B cell (primary cell): Measurements from ENCODE around the gene NUMB. TPM values are rescaled to one million over a fixed set of nuclear protein-coding genes. Genes with fewer than 3 reads are reported as not detected.

Experiments used
- ATAC-seq: fragments of 200-7000 bp; cut with Tn5 transposase; one replicate; pipeline ENCODE4 v1.10.0; 2021; ENCODE audit warnings: low read depth, mild to moderate bottlenecking, moderate number of reproducible peaks, moderate library complexity
- CTCF ChIA-PET: fragments of 350-600 bp; sonication (Branson Sonifier 250); formaldehyde crosslinking; loops from one replicate; lab custom pipeline; 2021; ENCODE audit warnings: antibody characterized with exemption, inconsistent platforms; lab: Charles Lee
- POLR2A ChIA-PET: fragments of 350-600 bp; sonication (Branson Sonifier 250); formaldehyde crosslinking; loops from one replicate; lab custom pipeline; 2021; ENCODE audit warnings: antibody characterized with exemption; lab: Charles Lee
- DNase-seq: peaks from one replicate; pipeline ENCODE4 v3.0.0; 2013
- H2AFZ ChIP-seq: 2 replicates; pipeline ENCODE4 v1.6.1; 2012; ENCODE audit warnings: mild to moderate bottlenecking, low read depth, low read length; ENCODE audit not compliant: insufficient read depth, poor library complexity, severe bottlenecking
- H3K27ac ChIP-seq, 2 donors: 1 replicate in 1 of 2; 2 replicates in 1 of 2; pipeline ENCODE4 v1.5.1; 2012 to 2013; ENCODE audit warnings: low read length in 2 of 2, mild to moderate bottlenecking in 2 of 2, moderate library complexity in 1 of 2
- H3K27me3 ChIP-seq, 4 experiments: fragments of 200-600 bp in 1 of 4; sonication (generic) in 1 of 4; replicated peaks in 1 of 4; 1 replicate in 2 of 4; 2 replicates in 2 of 4; pipeline versions ENCODE4 v1.6.1 to v1.7.0; 2013 to 2016; ENCODE audit warnings: low read length in 3 of 4, mild to moderate bottlenecking in 2 of 4, mixed read lengths in 1 of 4, moderate library complexity in 1 of 4; ENCODE audit not compliant: insufficient read depth in 4 of 4, control insufficient read depth in 3 of 4; ENCODE audit errors: control extremely low read depth in 1 of 4
- H3K36me3 ChIP-seq, 2 experiments: replicated peaks in 1 of 2; 1 replicate in 1 of 2; 2 replicates in 1 of 2; pipeline versions ENCODE4 v1.6.1 to v1.7.1; 2013; ENCODE audit warnings: low read length in 1 of 2; ENCODE audit not compliant: insufficient read depth in 2 of 2, control insufficient read depth in 1 of 2; ENCODE audit errors: control extremely low read depth in 1 of 2, extremely low read depth in 1 of 2
- H3K4me1 ChIP-seq, 2 donors: fragments of 200-600 bp in 1 of 2; sonication (generic) in 1 of 2; 1 replicate in 1 of 2; 2 replicates in 1 of 2; pipeline versions ENCODE4 v1.5.1 to v1.6.1; 2013 to 2017; ENCODE audit warnings: low read length in 2 of 2; ENCODE audit not compliant: control insufficient read depth in 2 of 2, insufficient read depth in 2 of 2
- H3K4me2 ChIP-seq: replicated peaks from 2 replicates; pipeline ENCODE3; 2012; ENCODE audit warnings: mild to moderate bottlenecking, low read depth, low read length; ENCODE audit not compliant: poor library complexity, severe bottlenecking
- H3K4me3 ChIP-seq, 5 experiments: fragments of 200-600 bp in 1 of 5; sonication (generic) in 1 of 5; 1 replicate in 3 of 5; 2 replicates in 2 of 5; pipeline versions ENCODE4 v1.5.1 to v1.7.0; 2011 to 2016; ENCODE audit warnings: low read length in 4 of 5, mild to moderate bottlenecking in 4 of 5, low read depth in 2 of 5, control low read depth in 1 of 5, moderate library complexity in 1 of 5; ENCODE audit not compliant: insufficient read depth in 1 of 5; ENCODE audit errors: control extremely low read depth in 1 of 5, extremely low read depth in 1 of 5
- H3K79me2 ChIP-seq: fragments of 200-600 bp; sonication (generic); one replicate; pipeline ENCODE4 v1.6.0; 2016; ENCODE audit warnings: low read length; ENCODE audit not compliant: control insufficient read depth, insufficient read depth
- H3K9ac ChIP-seq: fragments of 200-600 bp; sonication (generic); 2 replicates; pipeline ENCODE4 v1.6.1; 2017; ENCODE audit warnings: mild to moderate bottlenecking, low read length, moderate library complexity
- H3K9me3 ChIP-seq, 3 donors: one replicate each; pipeline versions ENCODE4 v1.6.1 to v1.7.1; 2013; ENCODE audit warnings: low read length in 2 of 3; ENCODE audit not compliant: control insufficient read depth in 2 of 3, insufficient read depth in 1 of 3; ENCODE audit errors: control extremely low read depth in 1 of 3
- H4K20me1 ChIP-seq: 2 replicates; pipeline ENCODE4 v1.6.0; 2012; ENCODE audit warnings: mild to moderate bottlenecking, low read length; ENCODE audit not compliant: insufficient read depth, control insufficient read depth, poor library complexity, severe bottlenecking
- H3K27ac Mint-ChIP-seq: one replicate; pipeline ENCODE4 v1.8.0; 2021; ENCODE audit warnings: mixed read lengths
- H3K27me3 Mint-ChIP-seq: one replicate; pipeline ENCODE4 v1.8.0; 2021; ENCODE audit warnings: mixed read lengths
- H3K4me1 Mint-ChIP-seq: one replicate; pipeline ENCODE4 v1.8.0; 2021; ENCODE audit warnings: mixed read lengths
- H3K4me3 Mint-ChIP-seq: one replicate; pipeline ENCODE4 v1.8.0; 2021; ENCODE audit warnings: mixed read lengths
- H3K9me3 Mint-ChIP-seq: one replicate; pipeline ENCODE4 v1.8.0; 2022; ENCODE audit warnings: mixed read lengths; ENCODE audit not compliant: insufficient read depth
- EZH2 ChIP-seq: IDR thresholded peaks from 2 replicates; pipeline ENCODE4 v1.6.1; 2012; ENCODE audit warnings: borderline replicate concordance, low read depth, mild to moderate bottlenecking, moderate library complexity, low read length; ENCODE audit not compliant: insufficient read depth, poor library complexity, severe bottlenecking
- WGBS: methylation state at CpG from one replicate; pipeline ENCODE4 v1.1.5; 2013; ENCODE audit warnings: missing lambda C conversion rate; ENCODE audit not compliant: insufficient coverage; 5-methylcytosine and 5-hydroxymethylcytosine counted together
- intact Hi-C: fragments of 100-400 bp; cut with micrococcal nuclease; formaldehyde crosslinking; loops from one replicate; pipeline ENCODE4 v1.10.0; 2022
- polyA plus RNA-seq: library from polyadenylated mRNA; depleted of rRNA; stranded (reverse); fragments of >200 nt; gene quantifications from 2 replicates; pipeline ENCODE4 v1.2.3, GENCODE V29; 2012
- total RNA-seq, 2 donors: library from RNA; stranded (reverse); fragments of 120-200 nt in 1 of 2; gene quantifications; 1 replicate in 1 of 2; 2 replicates in 1 of 2; pipeline versions ENCODE4 v1.2.3 to v1.2.4, GENCODE V29; 2013 to 2022
- TF ChIP-seq, protein P1 (sequence below): fragments of 200-600 bp; IDR thresholded peaks from one replicate; pipeline ENCODE4 v1.8.0; 2022; ENCODE audit warnings: antibody characterized with exemption, mild to moderate bottlenecking

The NUMB gene
- total and polyA plus RNA-seq, 2 donors (not counting 1 experiment from before 2014, with no cell fraction given) = 63.4 to 102 TPM

GRCh38 chr14:73466861-73467260, 8.5 kb upstream of the NUMB start:
- Mint-ChIP-seq H3K4me3 (no peak overlapping the region), H3K9me3 (no peaks in the 10 kb centered on the region), H3K27me3 (no peaks in the 10 kb centered on the region), H3K4me1 (peaks cover 46% of the 10 kb centered on the region), H3K27ac (peak overlapping the region; percentile 94)
- no peak for ATAC-seq
- H3K79me2 ChIP-seq = no peaks in the 10 kb centered on the region
- TF ChIP-seq, protein P1, sequence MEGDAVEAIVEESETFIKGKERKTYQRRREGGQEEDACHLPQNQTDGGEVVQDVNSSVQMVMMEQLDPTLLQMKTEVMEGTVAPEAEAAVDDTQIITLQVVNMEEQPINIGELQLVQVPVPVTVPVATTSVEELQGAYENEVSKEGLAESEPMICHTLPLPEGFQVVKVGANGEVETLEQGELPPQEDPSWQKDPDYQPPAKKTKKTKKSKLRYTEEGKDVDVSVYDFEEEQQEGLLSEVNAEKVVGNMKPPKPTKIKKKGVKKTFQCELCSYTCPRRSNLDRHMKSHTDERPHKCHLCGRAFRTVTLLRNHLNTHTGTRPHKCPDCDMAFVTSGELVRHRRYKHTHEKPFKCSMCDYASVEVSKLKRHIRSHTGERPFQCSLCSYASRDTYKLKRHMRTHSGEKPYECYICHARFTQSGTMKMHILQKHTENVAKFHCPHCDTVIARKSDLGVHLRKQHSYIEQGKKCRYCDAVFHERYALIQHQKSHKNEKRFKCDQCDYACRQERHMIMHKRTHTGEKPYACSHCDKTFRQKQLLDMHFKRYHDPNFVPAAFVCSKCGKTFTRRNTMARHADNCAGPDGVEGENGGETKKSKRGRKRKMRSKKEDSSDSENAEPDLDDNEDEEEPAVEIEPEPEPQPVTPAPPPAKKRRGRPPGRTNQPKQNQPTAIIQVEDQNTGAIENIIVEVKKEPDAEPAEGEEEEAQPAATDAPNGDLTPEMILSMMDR = no peak
- TF ChIP-seq EZH2 = no peak
- H3K4me2 ChIP-seq = no peak overlapping the region
- POLR2A ChIA-PET = no interaction called here
- peaks cover 32 to 36% of the 10 kb centered on the region in 2 donors for H3K4me1 ChIP-seq
- intact Hi-C loops = loop anchor here (1.0 kb wide), 1 partner anchor 12 kb away; no protein-coding TSS in a partner anchor
- H3K27ac ChIP-seq = no peak overlapping the region
- H3K9ac ChIP-seq = no peak overlapping the region
- H2AFZ ChIP-seq = no peak overlapping the region
- no peaks in the 10 kb centered on the region for H3K9me3 ChIP-seq
- WGBS = 100% methylated on average over 1 of the region's 4 CpGs
- no peak for DNase-seq
- CTCF ChIA-PET = interaction anchor here (0.6 to 17.4 kb wide), 7 partner anchors 8 to 197 kb away, joined by 3 to 470 read pairs (median 3); partner anchors contain the start of gene NUMB
- no peak overlapping the region for H3K4me3 ChIP-seq
- no peaks in the 10 kb centered on the region for H3K36me3 ChIP-seq
- no peaks in the 10 kb centered on the region for H3K27me3 ChIP-seq
- no peaks in the 10 kb centered on the region for H4K20me1 ChIP-seq

DNA sequence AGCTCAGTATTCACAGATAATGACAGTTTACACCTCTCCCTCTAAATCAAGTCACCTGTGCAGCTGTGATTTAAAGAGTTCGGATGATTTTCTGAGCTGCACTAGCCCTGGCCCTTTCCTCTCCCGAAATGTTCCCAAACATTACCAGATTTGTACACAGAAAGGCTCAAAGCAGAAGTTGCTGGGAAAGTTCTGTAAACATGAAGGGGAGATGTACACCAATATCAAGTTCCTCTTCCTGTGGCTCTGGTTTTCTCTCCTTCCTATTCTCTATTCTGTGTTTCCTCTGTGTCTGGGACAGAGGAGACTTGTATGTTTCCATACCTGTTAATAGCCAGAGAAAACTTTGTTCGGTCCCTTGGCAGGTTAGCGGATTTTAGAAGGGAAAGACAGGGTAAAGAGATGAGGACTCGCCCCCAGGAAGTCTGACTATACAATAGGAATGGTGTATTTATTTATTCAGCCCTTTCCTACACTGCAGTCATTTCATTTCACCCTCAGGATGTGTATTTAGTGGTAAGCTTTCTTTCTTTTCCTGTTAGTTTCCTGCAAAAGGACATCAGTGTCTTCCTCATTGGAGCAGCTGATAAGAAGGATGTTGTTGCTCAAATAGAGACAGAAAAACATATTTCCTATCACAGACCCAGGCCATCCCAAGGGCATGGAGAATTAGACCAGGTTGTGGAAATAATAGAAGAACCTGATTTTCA, 7.6 kb upstream of the NUMB start:
- no peak for TF ChIP-seq EZH2
- TF ChIP-seq, protein P1 = no peak
- intact Hi-C loops = loop anchor here (1.0 kb wide), 1 partner anchor 11 kb away; no protein-coding TSS in a partner anchor
- peaks cover 32 to 35% of the 10 kb centered on the region in 2 donors for H3K4me1 ChIP-seq

More for the DNA sequence above, 7.6 kb upstream of the NUMB start:
- Mint-ChIP-seq H3K27ac (peak overlapping the region; percentile 94), H3K27me3 (no peaks in the 10 kb centered on the region), H3K4me1 (peaks cover 48% of the 10 kb centered on the region), H3K9me3 (no peaks in the 10 kb centered on the region), H3K4me3 (peak overlapping the region; percentile 88)
- Histone ChIP-seq H3K4me2 (peak overlapping the region; percentile 74), H4K20me1 (no peaks in the 10 kb centered on the region), H3K9me3 (no peaks in the 10 kb centered on the region), H2AFZ (peak overlapping the region; percentile 10), H3K79me2 (no peaks in the 10 kb centered on the region), H3K27me3 (no peaks in the 10 kb centered on the region), H3K36me3 (no peaks in the 10 kb centered on the region), H3K27ac (peak overlapping the region; percentile 73), H3K4me3 (peak overlapping the region; percentile 22 to 72 (median 58)), H3K9ac (peak overlapping the region; percentile 58)
- CTCF ChIA-PET = interaction anchor here (1.1 to 17.4 kb wide), 6 partner anchors 10 to 172 kb away, joined by 3 to 470 read pairs (median 4); partner anchors contain the start of gene RIOX1
- peak; percentile 59 for DNase-seq
- no CpG with 5 or more reads among the region's 5 CpGs for WGBS
- ATAC-seq = peak; percentile 53
- POLR2A ChIA-PET = interaction anchor here (0.7 to 0.8 kb wide), 2 partner anchors 11 to 16 kb away, joined by 4 to 8 read pairs; no protein-coding TSS in a partner anchor
